Fibroblast of lung (primary cell): ENCODE results near the gene ABCC10. TPM values are rescaled to one million over a fixed set of nuclear protein-coding genes. Genes with fewer than 3 reads are reported as not detected.

Source experiments
- DNase-seq, 2 donors: peaks; one replicate each; pipeline versions ENCODE4 v3.0.0 to v3.0.0-alpha.2; 2010; ENCODE audit warnings: low read depth in 2 of 2
- H2AFZ ChIP-seq: 2 replicates; pipeline ENCODE4 v1.5.1; 2012; ENCODE audit warnings: low read length, control low read depth, inconsistent platforms
- H3K27ac ChIP-seq: 2 replicates; pipeline ENCODE4 v1.5.1; 2011; ENCODE audit warnings: low read length, control low read depth; ENCODE audit not compliant: insufficient read depth
- H3K27me3 ChIP-seq: 2 replicates; pipeline ENCODE4 v1.5.1; 2011; ENCODE audit warnings: mild to moderate bottlenecking, low read length; ENCODE audit not compliant: control insufficient read depth, insufficient read depth
- H3K36me3 ChIP-seq: 2 replicates; pipeline ENCODE4 v1.5.1; 2011; ENCODE audit warnings: low read length; ENCODE audit not compliant: control insufficient read depth, insufficient read depth
- H3K4me1 ChIP-seq: 2 replicates; pipeline ENCODE4 v1.5.1; 2011; ENCODE audit warnings: low read length; ENCODE audit not compliant: control insufficient read depth, insufficient read depth; ENCODE audit errors: extremely low read depth
- H3K4me2 ChIP-seq: 2 replicates; pipeline ENCODE4 v1.5.1; 2011; ENCODE audit warnings: low read length, control low read depth; ENCODE audit not compliant: insufficient read depth; ENCODE audit errors: extremely low read depth
- H3K4me3 ChIP-seq, 4 experiments: fragments of 200-600 bp in 1 of 4; sonication (generic) in 1 of 4; replicated peaks in 1 of 4; 2 replicates each; pipeline ENCODE4 v1.5.1; 2011 to 2016; ENCODE audit warnings: low read length in 4 of 4, low read depth in 3 of 4, mild to moderate bottlenecking in 3 of 4, control low read depth in 2 of 4, inconsistent platforms in 1 of 4, mixed read lengths in 1 of 4; ENCODE audit not compliant: insufficient read depth in 1 of 4; ENCODE audit errors: control extremely low read depth in 1 of 4
- H3K79me2 ChIP-seq: 2 replicates; pipeline ENCODE4 v1.5.1; 2012; ENCODE audit warnings: mild to moderate bottlenecking, low read length, inconsistent platforms; ENCODE audit not compliant: control insufficient read depth, insufficient read depth
- H3K9ac ChIP-seq: 2 replicates; pipeline ENCODE4 v1.5.1; 2011; ENCODE audit warnings: mild to moderate bottlenecking, low read length, control low read depth; ENCODE audit not compliant: insufficient read depth
- H3K9me3 ChIP-seq: 2 replicates; pipeline ENCODE4 v1.5.1; 2012; ENCODE audit warnings: low read depth, low read length; ENCODE audit not compliant: control insufficient read depth, insufficient read depth
- H4K20me1 ChIP-seq: 2 replicates; pipeline ENCODE4 v1.5.1; 2011; ENCODE audit warnings: low read length; ENCODE audit not compliant: control insufficient read depth, insufficient read depth; ENCODE audit errors: extremely low read depth
- CTCF ChIP-seq, 2 donors: IDR thresholded peaks in 1 of 2; conservative IDR thresholded peaks in 1 of 2; 1 replicate in 1 of 2; 2 replicates in 1 of 2; pipeline ENCODE4 v1.5.1; 2011 to 2012; ENCODE audit warnings: low read length in 2 of 2, control low read depth in 1 of 2, inconsistent platforms in 1 of 2, low read depth in 1 of 2, mild to moderate bottlenecking in 1 of 2
- EZH2 ChIP-seq: IDR thresholded peaks from 2 replicates; pipeline ENCODE4 v1.5.1; 2012; ENCODE audit warnings: low read length, control low read depth, mild to moderate bottlenecking; ENCODE audit errors: missing control alignments
- polyA plus RNA-seq, 2 donors: library from polyadenylated mRNA; depleted of rRNA in 1 of 2; stranded (reverse) in 1 of 2; unstranded in 1 of 2; fragments of >200 nt; gene quantifications; 2 replicates each; pipeline ENCODE4 v1.2.1, GENCODE V29; 2011 to 2012; ENCODE audit warnings: missing spikeins in 1 of 2
- total RNA-seq: library from RNA; depleted of rRNA; stranded (reverse); fragments of >200 nt; gene quantifications from 2 replicates; pipeline ENCODE4 v1.2.1, GENCODE V29; 2014

Gene ABCC10
- total and polyA plus RNA-seq, 2 donors (not counting 1 experiment from before 2014, with no cell fraction given), result 8.9 to 23.1 TPM

- peak overlapping the region; percentile 93 to 99 (median 96) for H3K4me3 ChIP-seq
- H3K4me2 ChIP-seq, result peak overlapping the region; percentile 4
- peak overlapping the region; percentile 54 for H2AFZ ChIP-seq
- peak overlapping the region; percentile 86 for H3K27ac ChIP-seq
- DNase-seq, result no peak
- H3K9ac ChIP-seq, result no peak overlapping the region
- H3K4me1 ChIP-seq, result peaks cover 3% of the 10 kb centered on the region
- no peak for TF ChIP-seq CTCF (conservative IDR thresholded peaks at IDR 0.05 in 1 of 2, IDR thresholded peaks at IDR 0.05 in 1 of 2; ENCODE audit: low read depth in 1 of 2, low read length in 2 of 2)
- no peak for TF ChIP-seq EZH2
- H3K79me2 ChIP-seq, result peaks cover 17% of the 10 kb centered on the region
- peaks cover under 1% of the 10 kb centered on the region for H3K36me3 ChIP-seq
- no peaks in the 10 kb centered on the region for H4K20me1 ChIP-seq
- H3K27me3 ChIP-seq, result no peaks in the 10 kb centered on the region
- H3K9me3 ChIP-seq, result no peaks in the 10 kb centered on the region
Measured at GRCh38 chr6:43426928-43427405, 374 bp upstream of the ABCC10 start.

- TF ChIP-seq CTCF (conservative IDR thresholded peaks at IDR 0.05 in 1 of 2, IDR thresholded peaks at IDR 0.05 in 1 of 2; ENCODE audit: low read depth in 1 of 2, low read length in 2 of 2), result no peak
- no peak for TF ChIP-seq EZH2
- peak overlapping the region; percentile 93 to 99 (median 96) for H3K4me3 ChIP-seq
- peak overlapping the region; percentile 86 for H3K27ac ChIP-seq
- DNase-seq, result no peak
- H3K27me3 ChIP-seq, result no peaks in the 10 kb centered on the region
- H3K9me3 ChIP-seq, result no peaks in the 10 kb centered on the region
- H3K4me2 ChIP-seq, result peak overlapping the region; percentile 57
- H4K20me1 ChIP-seq, result no peaks in the 10 kb centered on the region
- peaks cover 3% of the 10 kb centered on the region for H3K4me1 ChIP-seq
- peak overlapping the region; percentile 99 for H2AFZ ChIP-seq
- peaks cover 5% of the 10 kb centered on the region for H3K36me3 ChIP-seq
- peak overlapping the region; percentile 89 for H3K9ac ChIP-seq
- peaks cover 17% of the 10 kb centered on the region for H3K79me2 ChIP-seq
Measured at GRCh38 chr6:43428112-43428570, 800 bp downstream of the ABCC10 start.

- H3K9ac ChIP-seq, result no peak overlapping the region
- no peak overlapping the region for H3K27ac ChIP-seq
Measured at GRCh38 chr6:43428874-43429273, 1.5 kb downstream of the ABCC10 start.

More at GRCh38 chr6:43428874-43429273, 1.5 kb downstream of the ABCC10 start:
- Histone ChIP-seq H3K79me2 (peaks cover 17% of the 10 kb centered on the region), H3K4me1 (peaks cover 3% of the 10 kb centered on the region), H2AFZ (no peak overlapping the region), H3K36me3 (peaks cover 5% of the 10 kb centered on the region), H3K27me3 (no peaks in the 10 kb centered on the region), H3K9me3 (no peaks in the 10 kb centered on the region), H3K4me3 (peak overlapping the region; percentile 93 to 99 (median 96)), H4K20me1 (no peaks in the 10 kb centered on the region), H3K4me2 (peak overlapping the region; percentile 57)
- no peak for TF ChIP-seq CTCF (conservative IDR thresholded peaks at IDR 0.05 in 1 of 2, IDR thresholded peaks at IDR 0.05 in 1 of 2; ENCODE audit: low read depth in 1 of 2, low read length in 2 of 2)
- no peak for TF ChIP-seq EZH2
- peak in 1 of 2 donors; percentile 8 for DNase-seq
